ENCODE results near the gene MCM10.

- TF ChIP-seq CTCF (conservative IDR thresholded peaks at IDR 0.05 in 1 of 2, IDR thresholded peaks at IDR 0.05 in 1 of 2; ENCODE audit: extremely low read depth in 1 of 2, insufficient read depth in 1 of 2, low read depth in 1 of 2, low read length in 2 of 2) (no peak), EZH2 (IDR thresholded peaks at IDR 0.05; ENCODE audit: borderline replicate concordance, low read length) (no peak)
Observed at GRCh38 chr10:13158401-13158800, 3.0 kb upstream of the MCM10 start.
